Measurements from ENCODE around the gene PALM3. TPM values are rescaled to one million over a fixed set of nuclear protein-coding genes. Genes with fewer than 3 reads are reported as not detected.

Gene PALM3
- total and polyA plus RNA-seq, 2 donors (not counting 1 experiment from before 2014, with no cell fraction given), result 0.02 to 1.3 TPM

DNA sequence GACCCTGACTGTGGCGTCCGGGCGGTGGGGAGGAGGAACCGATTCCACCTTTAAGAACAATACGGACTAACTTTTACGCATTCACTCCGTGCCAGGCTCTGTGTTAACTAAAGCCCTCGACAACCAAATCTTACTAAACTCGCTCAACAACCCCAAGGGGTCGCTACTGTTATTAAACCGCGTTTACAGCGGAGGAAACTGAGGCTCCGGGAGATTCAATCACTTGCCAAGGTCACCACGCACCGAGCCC, 27.5 kb upstream of the PALM3 start:
- Histone ChIP-seq H3K36me3 (ENCODE audit: control insufficient read depth, insufficient read depth, low read length) (peaks cover 11% of the 10 kb centered on the region), H3K27ac (ENCODE audit: insufficient read depth, low read length) (no peak overlapping the region), H3K9ac (ENCODE audit: insufficient read depth, low read length) (peak overlapping the region; percentile 7), H4K20me1 (ENCODE audit: control insufficient read depth, extremely low read depth, insufficient read depth, low read length) (no peaks in the 10 kb centered on the region), H3K27me3 (ENCODE audit: control insufficient read depth, insufficient read depth, low read length) (no peaks in the 10 kb centered on the region), H3K9me3 (ENCODE audit: control insufficient read depth, insufficient read depth, low read depth, low read length) (no peaks in the 10 kb centered on the region), H3K4me3 (replicated peaks in 1 of 4; ENCODE audit: control extremely low read depth in 1 of 4, insufficient read depth in 1 of 4, low read depth in 3 of 4, low read length in 4 of 4) (peak overlapping the region; percentile 35 to 61 (median 52)), H2AFZ (ENCODE audit: low read length) (no peak overlapping the region), H3K4me2 (ENCODE audit: extremely low read depth, insufficient read depth, low read length) (peak overlapping the region; percentile 82), H3K4me1 (ENCODE audit: control insufficient read depth, extremely low read depth, insufficient read depth, low read length) (peaks cover 2% of the 10 kb centered on the region), H3K79me2 (ENCODE audit: control insufficient read depth, insufficient read depth, low read length) (no peaks in the 10 kb centered on the region)
- TF ChIP-seq, protein P1, sequence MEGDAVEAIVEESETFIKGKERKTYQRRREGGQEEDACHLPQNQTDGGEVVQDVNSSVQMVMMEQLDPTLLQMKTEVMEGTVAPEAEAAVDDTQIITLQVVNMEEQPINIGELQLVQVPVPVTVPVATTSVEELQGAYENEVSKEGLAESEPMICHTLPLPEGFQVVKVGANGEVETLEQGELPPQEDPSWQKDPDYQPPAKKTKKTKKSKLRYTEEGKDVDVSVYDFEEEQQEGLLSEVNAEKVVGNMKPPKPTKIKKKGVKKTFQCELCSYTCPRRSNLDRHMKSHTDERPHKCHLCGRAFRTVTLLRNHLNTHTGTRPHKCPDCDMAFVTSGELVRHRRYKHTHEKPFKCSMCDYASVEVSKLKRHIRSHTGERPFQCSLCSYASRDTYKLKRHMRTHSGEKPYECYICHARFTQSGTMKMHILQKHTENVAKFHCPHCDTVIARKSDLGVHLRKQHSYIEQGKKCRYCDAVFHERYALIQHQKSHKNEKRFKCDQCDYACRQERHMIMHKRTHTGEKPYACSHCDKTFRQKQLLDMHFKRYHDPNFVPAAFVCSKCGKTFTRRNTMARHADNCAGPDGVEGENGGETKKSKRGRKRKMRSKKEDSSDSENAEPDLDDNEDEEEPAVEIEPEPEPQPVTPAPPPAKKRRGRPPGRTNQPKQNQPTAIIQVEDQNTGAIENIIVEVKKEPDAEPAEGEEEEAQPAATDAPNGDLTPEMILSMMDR (conservative IDR thresholded peaks at IDR 0.05 in 1 of 2, IDR thresholded peaks at IDR 0.05 in 1 of 2; ENCODE audit: low read depth in 1 of 2, low read length in 2 of 2), result peak; percentile 21 to 25
- TF ChIP-seq EZH2 (IDR thresholded peaks at IDR 0.05; ENCODE audit: low read length, missing control alignments), result no peak
- DNase-seq (ENCODE audit: low read depth in 2 of 2), result peak; percentile 35 to 36

DNA sequence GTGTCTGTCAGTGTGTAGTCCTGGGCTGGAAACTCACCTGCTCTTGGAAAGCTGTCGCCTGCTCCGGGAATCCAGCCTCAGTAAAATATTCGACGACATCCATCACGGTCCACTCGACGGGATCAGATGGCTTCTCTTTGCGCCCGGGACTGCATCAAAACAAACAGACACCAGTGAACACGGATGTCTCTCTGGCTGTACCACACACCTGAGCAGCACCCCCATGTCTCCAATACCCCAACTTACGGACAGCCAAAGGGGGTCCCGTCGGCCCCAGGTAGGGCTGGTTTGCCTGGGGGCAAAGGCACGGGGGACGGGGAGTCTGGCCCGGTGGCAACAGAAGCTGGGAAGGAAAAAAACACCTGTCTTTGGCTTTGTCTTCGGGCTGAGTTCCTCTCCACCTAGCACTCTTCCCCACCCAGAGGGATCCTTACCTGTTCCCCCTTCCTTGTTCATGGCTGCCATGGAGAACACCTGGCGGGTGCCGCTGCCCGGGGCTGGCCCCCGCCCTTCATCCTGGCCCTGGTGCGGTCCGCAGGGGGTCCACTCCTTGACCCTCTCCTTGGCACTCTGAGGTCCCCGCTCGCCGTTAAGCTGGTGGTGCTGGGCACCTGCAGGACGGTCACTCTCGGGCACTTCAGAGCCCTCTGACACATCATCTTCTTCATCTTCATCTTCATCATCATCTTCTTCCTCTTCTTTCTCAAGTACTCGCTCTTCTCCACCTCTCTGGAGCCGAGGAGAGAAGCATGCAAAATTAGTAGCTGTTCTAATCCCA, 26.9 kb upstream of the PALM3 start:
- no peak for DNase-seq (ENCODE audit: low read depth in 2 of 2)
- H3K9ac ChIP-seq (ENCODE audit: insufficient read depth, low read length), result peak overlapping the region; percentile 2
- no peaks in the 10 kb centered on the region for H3K79me2 ChIP-seq (ENCODE audit: control insufficient read depth, insufficient read depth, low read length)
- H3K4me2 ChIP-seq (ENCODE audit: extremely low read depth, insufficient read depth, low read length), result peak overlapping the region; percentile 82
- peak overlapping the region; percentile 35 to 61 (median 52) for H3K4me3 ChIP-seq (replicated peaks in 1 of 4; ENCODE audit: control extremely low read depth in 1 of 4, insufficient read depth in 1 of 4, low read depth in 3 of 4, low read length in 4 of 4)
- no peak overlapping the region for H2AFZ ChIP-seq (ENCODE audit: low read length)
- H3K4me1 ChIP-seq (ENCODE audit: control insufficient read depth, extremely low read depth, insufficient read depth, low read length), result peaks cover 2% of the 10 kb centered on the region
- TF ChIP-seq, protein P1 (conservative IDR thresholded peaks at IDR 0.05 in 1 of 2, IDR thresholded peaks at IDR 0.05 in 1 of 2; ENCODE audit: low read depth in 1 of 2, low read length in 2 of 2), result no peak
- TF ChIP-seq EZH2 (IDR thresholded peaks at IDR 0.05; ENCODE audit: low read length, missing control alignments), result no peak
- H3K36me3 ChIP-seq (ENCODE audit: control insufficient read depth, insufficient read depth, low read length), result peaks cover 11% of the 10 kb centered on the region
- no peaks in the 10 kb centered on the region for H3K9me3 ChIP-seq (ENCODE audit: control insufficient read depth, insufficient read depth, low read depth, low read length)
- H3K27me3 ChIP-seq (ENCODE audit: control insufficient read depth, insufficient read depth, low read length), result no peaks in the 10 kb centered on the region
- no peaks in the 10 kb centered on the region for H4K20me1 ChIP-seq (ENCODE audit: control insufficient read depth, extremely low read depth, insufficient read depth, low read length)
- no peak overlapping the region for H3K27ac ChIP-seq (ENCODE audit: insufficient read depth, low read length)

DNA sequence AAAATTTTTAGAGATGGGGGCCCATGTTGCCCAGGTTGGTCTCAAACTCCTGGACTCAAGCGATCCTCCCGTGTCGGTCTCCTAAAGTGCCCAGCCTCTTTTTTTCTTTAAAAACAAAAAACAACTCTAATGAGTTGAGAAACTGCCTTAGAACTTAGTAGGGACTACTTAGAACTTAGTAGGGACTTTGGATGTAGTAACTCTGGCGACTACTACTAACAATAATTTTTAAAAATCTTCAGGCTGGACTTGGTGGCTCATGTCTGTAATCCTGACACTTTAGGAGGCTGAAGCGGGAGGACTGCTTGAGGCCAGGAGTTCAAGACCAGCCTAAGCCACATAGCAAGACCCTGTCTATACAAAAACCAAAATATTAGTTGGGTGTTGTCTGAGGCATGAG, 24.2 kb upstream of the PALM3 start:
- no peaks in the 10 kb centered on the region for H3K4me1 ChIP-seq (ENCODE audit: control insufficient read depth, extremely low read depth, insufficient read depth, low read length)
- no peak overlapping the region for H3K4me3 ChIP-seq (replicated peaks in 1 of 4; ENCODE audit: control extremely low read depth in 1 of 4, insufficient read depth in 1 of 4, low read depth in 3 of 4, low read length in 4 of 4)
- H3K27ac ChIP-seq (ENCODE audit: insufficient read depth, low read length), result no peak overlapping the region
- no peaks in the 10 kb centered on the region for H3K79me2 ChIP-seq (ENCODE audit: control insufficient read depth, insufficient read depth, low read length)
- no peaks in the 10 kb centered on the region for H3K9me3 ChIP-seq (ENCODE audit: control insufficient read depth, insufficient read depth, low read depth, low read length)
- H2AFZ ChIP-seq (ENCODE audit: low read length), result no peak overlapping the region
- no peak overlapping the region for H3K9ac ChIP-seq (ENCODE audit: insufficient read depth, low read length)
- DNase-seq (ENCODE audit: low read depth in 2 of 2), result no peak
- no peaks in the 10 kb centered on the region for H3K27me3 ChIP-seq (ENCODE audit: control insufficient read depth, insufficient read depth, low read length)
- peaks cover 9% of the 10 kb centered on the region for H3K36me3 ChIP-seq (ENCODE audit: control insufficient read depth, insufficient read depth, low read length)
- H4K20me1 ChIP-seq (ENCODE audit: control insufficient read depth, extremely low read depth, insufficient read depth, low read length), result no peaks in the 10 kb centered on the region
- TF ChIP-seq, protein P1 (conservative IDR thresholded peaks at IDR 0.05 in 1 of 2, IDR thresholded peaks at IDR 0.05 in 1 of 2; ENCODE audit: low read depth in 1 of 2, low read length in 2 of 2), result no peak
- no peak for TF ChIP-seq EZH2 (IDR thresholded peaks at IDR 0.05; ENCODE audit: low read length, missing control alignments)
- no peak overlapping the region for H3K4me2 ChIP-seq (ENCODE audit: extremely low read depth, insufficient read depth, low read length)
